Embryonic facial prominence (tissue), 1 donor: ENCODE data around the gene MEGF8.
A peak's percentile ranks its signal among the peaks of the same experiment; 100 is the strongest.
"Not testable (repeated sequence)": the region's sequence is repeated elsewhere in the genome, so short reads cannot be mapped to it uniquely, and the experiment has no call there.

Experiments
- DNase-seq: peaks from one replicate; pipeline ENCODE4 v3.0.0-alpha.2; 2016; ENCODE audit errors: extremely low spot score

The MEGF8 gene

DNA sequence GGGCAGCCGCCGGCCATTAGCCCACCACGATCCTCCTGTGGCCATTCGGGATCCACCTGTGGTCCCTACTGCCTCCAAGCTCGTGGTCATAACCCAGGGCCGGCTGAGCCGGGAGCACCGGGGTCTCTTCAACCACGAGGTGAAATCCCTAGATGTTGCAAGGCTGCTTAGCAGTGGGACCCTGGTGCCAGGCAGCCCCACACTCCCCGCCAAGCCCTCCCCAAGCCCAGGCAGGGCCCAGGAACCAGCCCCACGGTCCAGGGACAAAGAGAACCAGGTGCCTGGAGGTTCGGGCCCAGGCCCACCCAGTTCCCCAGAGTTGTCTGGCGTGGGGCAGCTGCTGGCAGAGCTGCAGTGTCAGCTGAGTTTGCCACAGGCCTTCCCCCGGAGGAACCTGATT, 15.7 kb upstream of the MEGF8 start:
- no peak for DNase-seq

DNA sequence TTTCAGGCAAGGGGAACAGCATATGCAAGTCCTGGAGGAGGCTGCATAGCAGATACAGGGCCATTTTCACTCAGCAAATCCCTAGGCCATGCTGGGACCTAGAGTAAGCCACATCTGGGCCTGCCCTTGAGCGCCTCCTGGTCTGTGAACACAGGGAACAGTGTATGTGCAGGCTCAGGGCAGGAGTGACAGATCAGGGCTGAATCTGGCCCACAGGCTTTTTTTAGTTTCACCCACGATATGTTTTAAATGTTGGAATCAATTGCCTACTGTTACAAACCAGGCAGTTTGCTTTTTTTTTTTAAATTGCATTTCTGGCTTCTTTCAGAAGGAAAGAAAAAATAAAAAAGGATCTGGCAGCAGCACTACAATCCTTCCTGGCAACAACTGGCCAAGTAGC, 13.8 kb upstream of the MEGF8 start:
- no peak for DNase-seq

DNA sequence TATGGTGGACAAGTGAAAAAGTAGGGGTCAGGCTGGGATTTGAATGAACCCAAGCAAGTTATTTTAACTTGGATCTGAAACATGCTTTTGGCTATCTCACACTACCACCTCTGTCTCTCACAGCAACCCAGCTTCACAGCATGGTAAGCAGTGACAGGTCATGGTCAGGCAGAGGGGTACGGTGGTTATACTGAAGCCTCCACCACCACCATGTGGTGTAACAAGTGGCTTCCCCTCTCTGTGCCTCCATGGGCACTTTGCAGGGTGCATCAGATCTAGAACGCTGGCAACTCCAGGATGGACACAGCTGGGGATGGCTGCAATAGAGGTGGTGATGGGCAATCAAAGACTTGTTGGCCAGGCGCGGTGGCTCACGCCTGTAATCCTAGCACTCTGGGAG, 13.1 kb upstream of the MEGF8 start:
- no peak for DNase-seq

DNA sequence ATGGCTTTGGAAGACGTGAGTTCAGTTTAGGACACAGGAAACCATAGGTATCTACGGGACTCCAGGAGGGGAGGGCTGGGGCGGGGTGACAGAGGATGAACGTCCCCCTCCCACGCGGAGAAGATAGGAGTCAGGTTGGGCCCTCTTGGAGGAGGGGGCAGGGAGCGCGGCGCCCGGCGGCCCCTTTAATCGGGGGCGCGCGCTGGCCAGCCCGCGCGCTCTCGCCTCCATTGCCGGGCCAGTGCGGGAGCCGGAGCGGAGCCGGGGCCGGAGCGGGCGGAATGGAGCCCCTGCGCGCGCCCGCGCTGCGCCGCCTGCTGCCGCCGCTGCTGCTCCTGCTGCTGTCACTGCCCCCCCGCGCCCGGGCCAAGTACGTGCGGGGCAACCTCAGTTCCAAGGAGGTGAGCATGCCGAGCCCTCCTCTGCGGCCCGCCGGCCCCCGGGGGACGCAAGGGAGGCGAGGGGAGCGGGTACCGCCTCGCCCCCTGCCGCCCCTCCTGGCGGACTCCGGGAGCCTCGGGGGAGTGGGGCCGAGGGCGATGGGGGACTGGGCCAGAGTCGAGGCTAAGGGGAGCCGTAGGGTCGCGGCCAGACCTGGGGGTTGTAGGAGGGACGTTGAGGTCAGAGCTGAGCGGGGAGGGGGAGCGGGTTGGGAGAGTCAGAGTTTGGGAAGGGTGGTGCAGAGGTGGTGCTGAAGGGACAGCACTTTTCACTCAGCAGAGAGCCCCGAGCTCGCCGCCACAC, 12.2 kb upstream of the MEGF8 start, which contains the start of gene TMEM145:
Gene TMEM145, plus strand, starts transcription at position 214 of the 744 bp plus-strand sequence. Its CDS starts 68 bp downstream, at position 282.
- peak; percentile 53 for DNase-seq

DNA sequence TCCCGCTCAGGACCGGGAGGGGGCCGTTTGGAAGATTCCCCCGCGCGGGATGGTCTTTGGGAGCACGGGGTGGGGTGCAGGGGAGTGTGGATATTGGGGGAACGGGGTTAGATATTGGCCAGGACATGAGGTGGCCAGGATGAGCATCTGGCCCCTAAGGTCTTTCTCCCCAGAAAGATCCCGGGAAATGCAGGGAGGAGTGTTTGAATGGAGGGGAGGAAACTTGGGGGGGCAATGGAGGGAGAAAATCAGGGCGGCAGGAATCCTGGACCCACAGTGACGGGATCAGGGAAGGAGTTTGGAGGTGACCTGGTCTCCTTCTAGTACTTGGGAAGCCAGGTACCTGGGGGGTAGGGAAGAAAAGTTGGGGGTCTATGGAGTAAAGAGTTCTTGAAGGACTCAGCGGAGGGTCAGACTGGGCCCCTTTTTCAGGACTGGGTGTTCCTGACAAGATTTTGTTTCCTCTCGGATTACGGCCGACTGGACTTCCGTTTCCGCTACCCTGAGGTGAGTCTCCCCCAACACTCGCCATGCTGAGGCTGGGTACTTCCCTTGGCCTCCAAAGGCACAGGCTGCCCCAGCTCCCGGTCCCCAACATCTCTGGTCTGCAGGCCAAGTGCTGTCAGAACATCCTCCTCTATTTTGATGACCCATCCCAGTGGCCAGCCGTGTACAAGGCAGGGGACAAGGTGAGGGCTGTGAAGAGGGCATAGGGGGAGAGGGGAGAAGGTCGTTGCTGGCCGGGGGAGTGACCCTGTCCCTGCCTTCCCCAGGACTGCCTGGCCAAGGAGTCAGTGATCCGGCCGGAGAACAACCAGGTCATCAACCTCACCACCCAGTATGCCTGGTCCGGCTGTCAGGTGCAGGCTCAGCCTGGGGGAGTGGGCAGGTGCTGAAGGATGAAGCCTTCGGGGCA, 11.3 kb upstream of the MEGF8 start:
- no peak for DNase-seq

DNA sequence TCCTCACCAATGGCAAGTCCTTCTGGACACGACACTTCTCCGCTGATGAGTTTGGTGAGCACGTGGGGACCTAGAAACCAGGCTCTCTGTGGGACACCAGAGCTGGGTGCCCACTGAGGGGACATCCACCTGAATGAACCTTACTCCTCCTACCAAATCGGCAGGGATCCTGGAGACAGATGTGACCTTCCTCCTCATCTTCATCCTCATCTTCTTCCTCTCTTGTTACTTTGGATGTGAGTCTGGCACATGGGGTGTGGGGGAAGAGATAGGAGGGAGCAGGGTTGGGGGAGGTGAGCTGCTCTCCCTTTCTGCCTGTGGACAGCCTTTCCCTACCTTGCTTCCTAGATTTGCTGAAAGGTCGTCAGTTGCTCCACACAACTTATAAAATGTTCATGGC, 10.4 kb upstream of the MEGF8 start:
- DNase-seq, result no peak

DNA sequence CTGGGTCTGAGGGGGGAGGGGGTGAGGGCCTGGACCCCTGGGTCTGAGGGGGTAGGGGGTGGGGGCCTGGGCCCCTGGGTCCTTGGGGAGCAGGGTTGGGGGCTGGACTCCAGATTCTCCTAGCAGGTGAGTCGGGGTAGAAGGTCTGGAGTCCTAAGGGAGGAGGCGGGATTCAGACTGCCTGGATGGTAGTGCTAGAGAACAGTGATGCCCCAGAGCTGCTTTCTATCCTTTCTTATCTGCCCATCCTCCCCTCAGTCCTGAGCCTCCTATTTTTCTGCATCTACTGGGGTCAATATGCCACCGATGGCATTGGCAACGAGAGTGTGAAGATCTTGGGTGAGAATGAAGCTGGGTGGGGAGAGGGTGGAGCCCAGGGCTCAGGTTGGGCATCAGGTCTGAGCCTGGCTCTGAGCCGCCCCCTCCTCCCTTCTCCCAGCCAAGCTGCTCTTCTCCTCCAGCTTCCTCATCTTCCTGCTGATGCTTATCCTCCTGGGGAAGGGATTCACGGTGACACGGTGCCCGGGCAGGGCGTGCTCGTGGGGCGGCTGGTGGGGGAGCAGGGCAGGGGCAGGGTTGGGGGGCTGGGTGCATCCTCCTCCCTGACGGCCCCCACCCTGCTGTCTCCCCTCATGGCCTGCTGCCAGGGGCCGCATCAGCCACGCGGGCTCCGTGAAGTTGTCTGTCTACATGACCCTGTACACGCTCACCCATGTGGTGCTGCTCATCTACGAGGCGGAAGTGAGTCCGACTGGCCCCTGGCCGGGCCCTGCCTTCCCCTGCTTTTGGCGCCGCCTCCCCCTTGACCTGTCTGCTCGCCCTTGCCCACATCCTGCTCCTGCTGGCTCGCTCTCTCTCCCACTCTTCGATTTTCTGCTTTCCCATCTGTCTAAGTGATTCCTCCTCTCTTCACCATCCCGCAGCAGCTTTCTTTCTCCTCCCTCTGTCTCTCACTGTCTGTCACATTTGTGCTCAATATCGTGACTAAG, 8.9 kb upstream of the MEGF8 start:
- DNase-seq, result no peak

DNA sequence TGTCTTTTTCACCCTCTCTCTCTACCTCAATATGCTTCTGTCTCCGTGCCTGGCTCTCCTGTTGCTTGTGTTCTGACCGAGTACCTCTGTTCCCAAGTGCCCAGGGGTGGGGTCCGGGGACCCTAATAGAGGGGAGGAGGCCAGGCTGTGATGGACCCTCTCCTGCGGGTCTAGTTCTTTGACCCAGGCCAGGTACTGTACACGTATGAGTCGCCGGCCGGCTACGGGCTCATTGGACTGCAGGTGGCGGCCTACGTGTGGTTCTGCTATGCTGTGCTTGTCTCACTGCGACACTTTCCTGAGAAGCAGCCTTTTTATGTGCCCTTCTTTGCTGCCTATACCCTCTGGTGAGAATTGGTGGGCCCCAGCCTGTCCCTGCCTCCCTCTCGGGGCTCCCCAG, 7.9 kb upstream of the MEGF8 start:
- no peak for DNase-seq

DNA sequence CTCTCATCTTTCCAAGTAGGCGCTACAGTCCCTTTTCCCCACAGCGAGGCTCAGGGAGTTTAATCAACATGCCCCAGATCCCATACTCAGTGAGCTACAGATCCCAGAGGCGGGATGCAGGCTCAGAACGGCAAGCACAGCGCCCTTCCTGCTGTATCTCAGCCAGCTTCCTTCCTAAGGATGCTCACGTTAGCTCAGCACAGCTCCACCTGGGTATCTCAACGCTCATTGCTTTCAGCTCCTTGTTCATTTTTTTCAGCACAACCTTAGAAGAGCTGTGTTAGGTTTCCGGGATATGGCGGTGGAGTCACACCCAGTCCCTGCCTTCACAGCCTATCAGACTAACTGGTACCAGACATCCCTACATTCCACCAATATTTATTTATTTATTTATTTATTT, 3.1 kb upstream of the MEGF8 start:
- DNase-seq, result no peak

DNA sequence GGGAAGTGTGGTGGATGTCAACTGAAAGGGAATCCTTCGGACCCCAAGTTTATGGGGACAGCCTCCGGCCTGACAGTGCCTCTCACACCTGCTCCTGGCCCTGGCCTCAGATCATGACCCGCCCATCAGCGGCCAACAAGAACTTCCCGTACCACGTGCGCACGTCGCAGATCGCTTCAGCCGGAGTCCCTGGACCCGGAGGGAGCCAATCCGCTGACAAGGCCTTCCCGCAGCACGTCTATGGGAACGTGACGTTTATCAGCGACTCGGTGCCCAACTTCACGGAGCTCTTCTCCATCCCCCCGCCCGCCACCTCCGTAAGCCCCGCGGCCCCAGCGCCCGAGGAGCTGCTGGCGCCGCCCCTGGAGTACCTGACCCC, 2.0 kb upstream of the MEGF8 start:
- no peak for DNase-seq

DNA sequence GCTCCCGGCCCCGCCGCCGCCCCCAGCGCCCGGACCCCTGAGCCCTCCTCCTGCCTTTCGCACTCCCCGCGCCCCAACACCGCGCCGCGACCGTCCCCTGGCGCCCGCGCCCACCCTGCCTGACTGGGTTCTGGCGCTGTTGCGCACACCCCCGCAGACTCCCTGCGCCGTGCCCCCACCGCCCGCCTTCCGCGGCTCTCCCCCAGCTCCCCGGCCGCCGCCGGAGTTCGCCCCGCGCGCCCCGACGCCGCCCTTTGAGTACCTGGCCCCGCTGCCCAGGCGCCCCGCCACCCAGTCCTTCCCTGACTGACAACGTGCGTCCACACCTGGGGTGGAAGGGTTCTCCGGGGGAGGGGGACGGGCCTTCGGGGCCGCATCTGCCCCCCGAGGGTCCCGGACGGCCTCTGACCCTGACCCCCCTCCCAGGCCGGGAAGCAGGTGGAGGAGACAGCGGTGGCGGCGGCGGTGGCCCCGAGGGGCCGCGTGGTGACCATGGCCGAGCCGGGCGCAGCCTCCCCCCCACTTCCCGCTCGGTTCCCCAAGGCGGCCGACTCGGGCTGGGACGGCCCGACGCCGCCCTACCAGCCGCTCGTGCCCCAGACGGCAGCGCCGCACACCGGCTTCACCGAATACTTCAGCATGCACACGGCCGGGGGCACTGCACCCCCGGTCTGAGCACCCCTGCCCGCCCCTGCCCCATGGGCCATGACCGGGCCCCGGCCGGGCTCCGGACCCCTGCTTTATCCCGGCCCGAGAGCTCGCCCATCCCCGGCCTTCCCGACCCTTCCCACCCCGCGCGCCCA, 1.4 kb upstream of the MEGF8 start:
- DNase-seq, result no peak

DNA sequence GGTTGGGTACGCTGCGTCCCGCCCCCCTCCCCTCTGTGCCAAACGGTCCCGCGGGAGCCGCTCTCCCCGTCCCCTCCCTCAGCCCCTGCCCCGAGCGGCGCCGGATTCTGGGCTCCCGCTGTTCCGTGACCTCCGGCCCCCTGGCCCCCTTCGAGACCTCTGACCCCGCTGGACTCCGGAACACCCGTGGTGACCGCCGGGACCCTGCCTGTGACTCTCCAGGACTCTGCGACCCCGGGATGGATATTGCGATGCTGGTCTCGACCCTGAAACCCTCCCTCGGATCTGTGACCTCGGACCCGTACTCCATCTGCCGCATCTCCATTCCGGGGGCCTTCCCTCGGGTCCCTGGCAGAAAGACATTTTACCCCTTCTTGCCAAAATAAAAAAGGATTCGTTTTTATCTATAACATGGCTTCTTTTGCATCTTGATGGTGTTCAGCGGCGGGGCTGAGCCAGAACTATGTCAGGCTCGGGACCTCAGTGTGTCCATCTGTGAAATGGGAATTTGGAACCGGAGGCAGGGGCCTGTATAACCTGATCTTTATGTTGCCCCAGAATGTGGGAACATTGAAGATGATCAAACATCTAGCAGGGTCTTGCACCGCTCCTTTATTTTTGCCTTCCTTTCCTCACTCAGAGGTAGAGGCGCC, 654 bp upstream of the MEGF8 start:
- DNase-seq, result no peak

DNA sequence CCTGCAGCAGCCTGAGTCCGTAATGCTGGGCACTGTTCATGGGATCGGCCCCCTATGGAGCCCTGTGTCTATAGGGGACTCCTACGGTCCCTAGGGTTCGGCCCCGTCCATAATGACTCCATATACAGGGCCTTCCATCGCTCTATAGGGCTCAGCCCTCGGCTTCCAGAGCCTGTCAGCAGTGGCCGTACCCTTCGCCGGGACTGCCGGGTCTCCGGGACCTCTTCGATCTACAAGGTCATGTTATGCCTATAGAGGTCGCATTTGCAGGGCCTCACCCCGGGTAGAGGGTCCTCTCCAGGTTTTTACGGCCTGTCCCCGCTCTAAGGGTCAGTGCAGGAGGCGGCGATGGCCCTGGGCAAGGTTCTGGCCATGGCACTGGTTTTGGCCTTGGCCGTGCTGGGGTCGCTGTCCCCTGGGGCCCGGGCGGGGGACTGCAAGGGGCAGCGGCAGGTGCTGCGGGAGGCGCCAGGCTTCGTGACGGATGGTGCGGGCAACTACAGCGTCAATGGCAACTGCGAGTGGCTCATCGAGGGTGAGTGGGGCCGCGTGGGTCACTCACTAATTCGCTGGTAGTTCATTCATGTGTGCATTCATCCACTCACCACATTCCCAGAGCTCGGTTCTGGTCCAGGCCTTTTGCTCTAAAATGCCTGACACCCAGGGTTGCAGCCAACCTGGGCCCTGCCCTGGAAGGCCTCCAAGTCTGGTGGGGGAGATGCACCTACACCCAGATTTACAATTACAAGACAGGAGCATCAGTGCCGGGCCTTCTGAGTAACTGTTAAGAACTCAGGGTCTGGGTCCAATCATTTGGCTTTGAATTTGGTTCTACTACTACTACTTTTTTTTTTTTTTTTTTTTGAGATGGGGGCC, 699 bp downstream of the MEGF8 start:
- no peak for DNase-seq

DNA sequence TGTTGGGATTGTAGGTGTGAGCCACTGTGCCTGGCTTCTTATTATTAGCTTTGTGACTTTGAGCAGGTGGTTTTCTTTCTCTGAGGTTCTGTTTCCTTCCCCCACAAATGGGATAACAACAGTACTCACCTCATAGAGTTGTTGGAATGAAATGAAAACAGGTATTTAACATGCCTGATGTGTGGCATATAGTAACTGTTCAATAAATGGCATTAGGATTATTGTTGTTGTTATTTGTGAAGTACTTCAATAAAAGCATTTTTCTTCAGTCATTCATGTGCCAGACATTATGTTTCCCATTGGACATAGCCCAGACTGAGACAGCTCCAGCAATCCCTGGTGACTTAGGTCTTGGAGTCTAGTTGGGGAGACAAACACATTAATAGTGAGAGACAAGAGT, 1.5 kb downstream of the MEGF8 start:
- no peak for DNase-seq

DNA sequence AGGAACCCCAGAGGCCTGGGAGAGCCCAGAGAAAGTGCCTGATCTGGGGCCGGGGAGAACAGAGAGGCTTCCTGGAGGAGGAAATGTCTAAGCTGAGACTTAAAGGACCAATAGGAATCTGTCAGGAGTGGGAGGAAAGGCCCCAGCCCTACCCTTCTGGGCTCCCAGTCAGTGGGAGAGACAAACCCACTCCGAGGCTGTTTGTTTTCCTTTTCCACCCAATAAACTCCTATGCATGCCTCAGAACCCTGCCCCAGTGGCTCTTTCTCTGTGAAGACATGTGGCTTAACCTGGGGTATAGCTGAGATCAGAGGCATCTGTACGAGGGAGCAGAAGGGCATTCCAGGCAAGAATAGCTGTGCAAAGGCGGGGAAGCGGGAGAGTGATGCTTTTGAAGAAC, 1.9 kb downstream of the MEGF8 start:
- no peak for DNase-seq

DNA sequence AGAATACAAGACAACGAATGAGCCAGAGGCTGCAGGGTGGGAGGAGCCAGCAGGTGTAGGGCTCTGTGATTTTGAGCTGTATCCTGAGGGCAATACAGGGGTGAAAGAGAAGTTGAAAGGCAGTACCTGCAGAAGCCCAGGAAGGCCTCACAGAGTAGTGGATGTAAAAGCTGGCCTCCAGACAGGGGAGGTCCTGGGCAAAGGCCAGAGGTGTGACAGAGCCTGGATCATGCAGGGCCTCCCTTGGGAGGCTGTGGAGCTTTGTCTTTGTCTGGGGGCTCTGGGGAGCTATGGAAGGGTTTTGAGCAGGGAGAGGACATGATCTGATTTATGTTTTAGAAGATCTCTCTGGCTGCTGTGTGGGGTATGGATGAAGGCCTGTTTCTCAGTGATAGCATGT, 2.7 kb downstream of the MEGF8 start:
- no peak for DNase-seq

DNA sequence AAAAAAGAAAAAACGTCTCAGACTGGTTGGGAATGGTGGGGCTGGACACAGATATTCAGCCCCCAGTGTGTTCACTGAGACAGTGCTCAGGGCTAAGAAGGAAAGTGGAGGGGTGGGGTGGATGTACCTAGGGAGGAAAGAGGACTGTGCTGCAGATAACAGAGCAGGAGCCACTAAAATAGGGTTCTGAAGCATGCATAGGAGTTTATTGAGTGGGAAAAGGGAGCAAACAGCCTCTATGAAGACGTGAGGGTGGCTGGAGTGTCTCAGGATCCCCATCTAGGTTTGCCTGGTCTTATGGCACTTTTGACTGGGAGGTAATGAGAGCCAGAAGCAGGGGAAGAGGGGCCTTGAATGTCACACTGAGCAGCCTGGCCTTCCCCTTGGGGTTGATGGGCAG, 3.4 kb downstream of the MEGF8 start:
- no peak for DNase-seq

DNA sequence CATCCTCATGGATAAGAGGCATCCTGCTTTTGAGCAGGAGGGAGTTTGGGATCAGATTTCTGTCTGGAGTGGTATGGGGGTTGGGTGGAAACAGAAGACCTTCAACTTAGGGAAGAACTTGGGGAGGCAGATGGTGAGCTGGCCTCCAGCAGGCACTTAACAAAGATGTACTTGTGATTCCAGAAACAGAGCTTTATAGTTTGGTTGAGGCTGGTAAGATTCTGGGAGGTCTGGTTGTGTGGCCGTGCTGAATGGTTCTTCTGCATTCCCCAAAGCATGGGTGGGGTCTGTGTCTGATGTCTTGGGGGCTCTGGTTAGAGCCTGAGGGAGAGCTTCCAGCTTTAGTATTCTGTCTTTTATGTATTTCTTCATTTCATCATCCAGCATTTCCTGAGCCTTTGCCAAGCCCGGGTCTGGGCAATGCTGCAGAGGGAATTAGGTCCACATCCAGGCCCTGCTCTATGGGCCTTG, 4.8 kb downstream of the MEGF8 start:
- no peak for DNase-seq

DNA sequence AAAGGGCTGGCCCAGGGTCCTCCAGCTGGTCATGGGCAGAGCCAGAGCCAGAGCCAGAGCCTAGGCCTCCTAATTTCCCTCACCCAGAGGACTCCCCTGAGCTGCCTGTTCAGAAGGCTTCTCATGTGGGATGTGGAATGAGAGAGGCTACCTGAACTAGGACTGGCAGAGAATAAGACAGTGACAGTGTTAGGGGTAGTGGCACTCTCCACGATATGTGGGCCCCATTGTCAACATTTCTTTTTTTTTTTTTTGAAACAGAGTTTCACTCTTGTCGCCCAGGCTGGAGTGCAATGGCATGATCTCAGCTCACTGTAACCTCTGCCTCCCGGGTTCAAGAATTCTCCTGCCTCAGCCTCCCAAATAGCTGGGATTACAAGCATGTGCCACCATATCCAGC, 5.9 kb downstream of the MEGF8 start:
- DNase-seq, result not testable (repeated sequence)
